A549 (cell line): ENCODE results near the gene OPCML. TPM values are rescaled to one million over a fixed set of nuclear protein-coding genes. Genes with fewer than 3 reads are reported as not detected.

Experiments used
- ATAC-seq, 2 experiments: fragments of 200-7000 bp in 1 of 2; fragments of >200 bp in 1 of 2; cut with Nextera tagmentation in 1 of 2; cut with Tn5 transposase in 1 of 2; 3 replicates each; pipeline versions ENCODE4 v1.8.0 to v1.9.1; 2018 to 2020; ENCODE audit warnings: mild to moderate bottlenecking in 1 of 2, moderate library complexity in 1 of 2
- CTCF ChIA-PET: fragments of 300-600 bp; sonication (Branson Sonifier 250); formaldehyde crosslinking; extraction: SDS; loops from one replicate; lab custom pipeline; 2021; ENCODE audit warnings: antibody characterized with exemption, inconsistent platforms; lab: Yijun Ruan, JAX
- POLR2A ChIA-PET: fragments of 350-600 bp; formaldehyde crosslinking; extraction: SDS; loops from one replicate; lab custom pipeline; 2021; ENCODE audit warnings: antibody characterized with exemption, inconsistent platforms; lab: Yijun Ruan, JAX
- DNase-seq, 2 experiments: peaks; one replicate each; pipeline versions ENCODE4 v3.0.0 to v3.0.0-alpha.2; 2011 to 2016; ENCODE audit warnings: low read depth in 1 of 2, low spot score in 1 of 2
- FAIRE-seq: peaks from 2 replicates; lab custom pipeline; 2011; peaks lifted over from hg19 to GRCh38; lab: Jason Lieb, UNC
- H3K27ac ChIP-seq, 2 experiments: fragments of >200 bp; sonication (Bioruptor Twin); formaldehyde crosslinking; 3 replicates each; pipeline ENCODE4 v1.5.1; 2016 to 2017
- H3K4me1 ChIP-seq: fragments of >200 bp; sonication (Bioruptor Twin); formaldehyde crosslinking; 3 replicates; pipeline ENCODE4 v1.6.1; 2016
- H3K4me2 ChIP-seq: fragments of >200 bp; sonication (Bioruptor Twin); formaldehyde crosslinking; 3 replicates; pipeline ENCODE4 v1.6.1; 2016
- H3K4me3 ChIP-seq: fragments of >200 bp; sonication (Bioruptor Twin); formaldehyde crosslinking; 3 replicates; pipeline ENCODE4 v1.5.1; 2016
- H3K9me3 ChIP-seq: fragments of >200 bp; sonication (Bioruptor Twin); formaldehyde crosslinking; 3 replicates; pipeline ENCODE4 v1.6.1; 2016
- CBX8 ChIP-seq: fragments of 200-600 bp; sonication (generic); IDR thresholded peaks from 2 replicates; pipeline ENCODE4 v1.6.1; 2016
- CEBPB ChIP-seq, 2 experiments: fragments of >200 bp in 1 of 2; sonication (Bioruptor Twin) in 1 of 2; formaldehyde crosslinking in 1 of 2; IDR thresholded peaks; 2 replicates each; pipeline ENCODE4 v1.6.1; 2012 to 2016
- EHMT2 ChIP-seq: fragments of 200-600 bp; sonication (generic); IDR thresholded peaks from 2 replicates; pipeline ENCODE4 v1.6.1; 2016; ENCODE audit warnings: antibody characterized with exemption, low read depth, mild to moderate bottlenecking, moderate library complexity
- EP300 ChIP-seq, 2 experiments: fragments of >200 bp; sonication (Bioruptor Twin); formaldehyde crosslinking; IDR thresholded peaks; 2 replicates in 1 of 2; 3 replicates in 1 of 2; pipeline ENCODE4 v1.6.1; 2016 to 2017
- ESRRA ChIP-seq: fragments of 150-350 bp; IDR thresholded peaks from 2 replicates; pipeline ENCODE4 v1.6.1; 2014; ENCODE audit warnings: mild to moderate bottlenecking, low read length, borderline replicate concordance
- HOXB13 ChIP-seq: fragments of 250-450 bp; sonication (Bioruptor Pico); IDR thresholded peaks from 2 replicates; pipeline ENCODE4 v1.5.0; 2020; ENCODE audit warnings: low read depth, mild to moderate bottlenecking, moderate library complexity
- KDM1A ChIP-seq: fragments of 200-600 bp; sonication (generic); IDR thresholded peaks from 2 replicates; pipeline ENCODE4 v1.6.1; 2016; ENCODE audit warnings: low read depth, mild to moderate bottlenecking
- MAZ ChIP-seq: fragments of 150-350 bp; IDR thresholded peaks from 2 replicates; pipeline ENCODE4 v1.6.1; 2014; ENCODE audit warnings: antibody characterized with exemption, low read depth, low read length, borderline replicate concordance
- MYC ChIP-seq: IDR thresholded peaks from 2 replicates; pipeline ENCODE4 v1.6.1; 2012; ENCODE audit warnings: mild to moderate bottlenecking, inconsistent platforms, low read length, improper control_type of control experiment, borderline replicate concordance
- NPAS2 ChIP-seq: fragments of 250-450 bp; sonication (Bioruptor Pico); IDR thresholded peaks from 2 replicates; pipeline ENCODE4 v1.8.0; 2022; ENCODE audit warnings: mild to moderate bottlenecking, moderate library complexity, borderline replicate concordance
- NR3C1 ChIP-seq: fragments of >200 bp; sonication (Bioruptor Twin); formaldehyde crosslinking; IDR thresholded peaks from 3 replicates; pipeline ENCODE4 v1.6.1; 2017
- POLR2AphosphoS2 ChIP-seq: conservative IDR thresholded peaks from 2 replicates; pipeline ENCODE4 v1.6.1; 2012; ENCODE audit warnings: low read length, improper control_type of control experiment, inconsistent platforms
- RFX5 ChIP-seq: fragments of 450-650 bp; IDR thresholded peaks from 2 replicates; pipeline ENCODE4 v1.7.1; 2014; ENCODE audit warnings: antibody characterized with exemption, mild to moderate bottlenecking, moderate library complexity
- ZFP36 ChIP-seq: fragments of 450-650 bp; IDR thresholded peaks from 2 replicates; pipeline ENCODE4 v1.6.1; 2014; ENCODE audit warnings: borderline replicate concordance; ENCODE audit not compliant: partially characterized antibody
- ZSCAN20 ChIP-seq: fragments of 250-450 bp; sonication (Bioruptor Pico); IDR thresholded peaks from 2 replicates; pipeline ENCODE4 v1.8.0; 2022; ENCODE audit warnings: mild to moderate bottlenecking, moderate library complexity
- WGBS: methylation state at CpG from one replicate; pipeline ENCODE4 v1.1.6; 2017; ENCODE audit errors: missing lambda C conversion rate; 5-methylcytosine and 5-hydroxymethylcytosine counted together
- polyA plus RNA-seq, 4 experiments: library from polyadenylated mRNA; depleted of rRNA in 3 of 4; stranded (reverse); fragments of >200 nt; fragmentation: RNase III in 1 of 4; extraction: RNeasy Plus Mini Kit Qiagen cat#74134 plus additional on column Dnase treatment in 1 of 4; gene quantifications; 2 replicates in 3 of 4; 3 replicates in 1 of 4; pipeline ENCODE4 v1.2.3, GENCODE V29; 2011 to 2017
- TF ChIP-seq, protein P1 (sequence below): fragments of 200-600 bp; sonication (generic); IDR thresholded peaks from 2 replicates; pipeline ENCODE4 v1.6.1; 2016; ENCODE audit warnings: antibody characterized with exemption, mild to moderate bottlenecking, moderate library complexity
- TF ChIP-seq, protein P2 (sequence below): fragments of >200 bp; sonication (Bioruptor Twin); formaldehyde crosslinking; IDR thresholded peaks from 3 replicates; pipeline ENCODE4 v1.6.1; 2016
- TF ChIP-seq, protein P3 (sequence below): IDR thresholded peaks from 2 replicates; pipeline ENCODE4 v1.6.1; 2012; ENCODE audit warnings: low read depth, borderline replicate concordance
- TF ChIP-seq, protein P4 (sequence below): fragments of >200 bp; sonication (Bioruptor Twin); formaldehyde crosslinking; IDR thresholded peaks from 3 replicates; pipeline ENCODE4 v1.5.1; 2016
- TF ChIP-seq, protein P5 (sequence below): IDR thresholded peaks from 2 replicates; pipeline ENCODE4 v1.6.1; 2012

OPCML gene
- polyA plus RNA-seq, 2 of the 4 experiments (the other 2 are of a cell fraction): not detected

DNA sequence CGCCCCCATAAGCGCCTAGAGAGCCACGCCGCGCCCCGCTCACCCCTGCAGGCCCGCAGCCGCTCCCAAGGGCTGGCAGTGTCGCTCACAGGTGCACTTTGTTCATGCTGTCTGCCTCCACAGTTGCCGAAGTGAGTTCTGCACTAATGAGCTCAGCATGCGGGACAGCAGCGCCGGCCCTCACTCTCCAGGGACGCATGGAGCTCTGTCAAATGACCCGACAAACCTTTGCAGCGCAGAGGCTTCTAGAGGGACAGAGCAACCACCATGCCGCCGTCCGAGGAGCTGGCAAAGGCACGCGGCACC lies 170.7 kb downstream of the OPCML start:
- POLR2A ChIA-PET: no interaction called here

More for the DNA sequence above, 170.7 kb downstream of the OPCML start:
- no peaks in the 10 kb centered on the region for H3K4me1 ChIP-seq
- H3K9me3 ChIP-seq: no peaks in the 10 kb centered on the region
- no peak overlapping the region for H3K4me3 ChIP-seq
- no peak overlapping the region for H3K4me2 ChIP-seq
- DNase-seq: no peak
- no CpG with 5 or more reads among the region's 21 CpGs for WGBS
- no peak for ATAC-seq
- no peak for TF ChIP-seq ZFP36
- TF ChIP-seq NR3C1: no peak
- TF ChIP-seq, protein P1, sequence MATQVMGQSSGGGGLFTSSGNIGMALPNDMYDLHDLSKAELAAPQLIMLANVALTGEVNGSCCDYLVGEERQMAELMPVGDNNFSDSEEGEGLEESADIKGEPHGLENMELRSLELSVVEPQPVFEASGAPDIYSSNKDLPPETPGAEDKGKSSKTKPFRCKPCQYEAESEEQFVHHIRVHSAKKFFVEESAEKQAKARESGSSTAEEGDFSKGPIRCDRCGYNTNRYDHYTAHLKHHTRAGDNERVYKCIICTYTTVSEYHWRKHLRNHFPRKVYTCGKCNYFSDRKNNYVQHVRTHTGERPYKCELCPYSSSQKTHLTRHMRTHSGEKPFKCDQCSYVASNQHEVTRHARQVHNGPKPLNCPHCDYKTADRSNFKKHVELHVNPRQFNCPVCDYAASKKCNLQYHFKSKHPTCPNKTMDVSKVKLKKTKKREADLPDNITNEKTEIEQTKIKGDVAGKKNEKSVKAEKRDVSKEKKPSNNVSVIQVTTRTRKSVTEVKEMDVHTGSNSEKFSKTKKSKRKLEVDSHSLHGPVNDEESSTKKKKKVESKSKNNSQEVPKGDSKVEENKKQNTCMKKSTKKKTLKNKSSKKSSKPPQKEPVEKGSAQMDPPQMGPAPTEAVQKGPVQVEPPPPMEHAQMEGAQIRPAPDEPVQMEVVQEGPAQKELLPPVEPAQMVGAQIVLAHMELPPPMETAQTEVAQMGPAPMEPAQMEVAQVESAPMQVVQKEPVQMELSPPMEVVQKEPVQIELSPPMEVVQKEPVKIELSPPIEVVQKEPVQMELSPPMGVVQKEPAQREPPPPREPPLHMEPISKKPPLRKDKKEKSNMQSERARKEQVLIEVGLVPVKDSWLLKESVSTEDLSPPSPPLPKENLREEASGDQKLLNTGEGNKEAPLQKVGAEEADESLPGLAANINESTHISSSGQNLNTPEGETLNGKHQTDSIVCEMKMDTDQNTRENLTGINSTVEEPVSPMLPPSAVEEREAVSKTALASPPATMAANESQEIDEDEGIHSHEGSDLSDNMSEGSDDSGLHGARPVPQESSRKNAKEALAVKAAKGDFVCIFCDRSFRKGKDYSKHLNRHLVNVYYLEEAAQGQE: no peak
- no peak for TF ChIP-seq RFX5
- no peak for TF ChIP-seq MYC
- no peak for TF ChIP-seq NPAS2 (CRISPR knock-in tag)
- TF ChIP-seq, protein P2, sequence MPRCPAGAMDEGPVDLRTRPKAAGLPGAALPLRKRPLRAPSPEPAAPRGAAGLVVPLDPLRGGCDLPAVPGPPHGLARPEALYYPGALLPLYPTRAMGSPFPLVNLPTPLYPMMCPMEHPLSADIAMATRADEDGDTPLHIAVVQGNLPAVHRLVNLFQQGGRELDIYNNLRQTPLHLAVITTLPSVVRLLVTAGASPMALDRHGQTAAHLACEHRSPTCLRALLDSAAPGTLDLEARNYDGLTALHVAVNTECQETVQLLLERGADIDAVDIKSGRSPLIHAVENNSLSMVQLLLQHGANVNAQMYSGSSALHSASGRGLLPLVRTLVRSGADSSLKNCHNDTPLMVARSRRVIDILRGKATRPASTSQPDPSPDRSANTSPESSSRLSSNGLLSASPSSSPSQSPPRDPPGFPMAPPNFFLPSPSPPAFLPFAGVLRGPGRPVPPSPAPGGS: no peak
- no peak for TF ChIP-seq EP300 (IDR thresholded peaks at IDR 0.05)
- no peak for TF ChIP-seq ESRRA
- no peak for TF ChIP-seq KDM1A
- TF ChIP-seq MAZ: no peak
- TF ChIP-seq CEBPB (IDR thresholded peaks at IDR 0.05): no peak
- TF ChIP-seq POLR2AphosphoS2: no peak
- TF ChIP-seq, protein P3, sequence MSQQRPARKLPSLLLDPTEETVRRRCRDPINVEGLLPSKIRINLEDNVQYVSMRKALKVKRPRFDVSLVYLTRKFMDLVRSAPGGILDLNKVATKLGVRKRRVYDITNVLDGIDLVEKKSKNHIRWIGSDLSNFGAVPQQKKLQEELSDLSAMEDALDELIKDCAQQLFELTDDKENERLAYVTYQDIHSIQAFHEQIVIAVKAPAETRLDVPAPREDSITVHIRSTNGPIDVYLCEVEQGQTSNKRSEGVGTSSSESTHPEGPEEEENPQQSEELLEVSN: no peak
- no peak for TF ChIP-seq HOXB13 (CRISPR knock-in tag)
- TF ChIP-seq, protein P4, sequence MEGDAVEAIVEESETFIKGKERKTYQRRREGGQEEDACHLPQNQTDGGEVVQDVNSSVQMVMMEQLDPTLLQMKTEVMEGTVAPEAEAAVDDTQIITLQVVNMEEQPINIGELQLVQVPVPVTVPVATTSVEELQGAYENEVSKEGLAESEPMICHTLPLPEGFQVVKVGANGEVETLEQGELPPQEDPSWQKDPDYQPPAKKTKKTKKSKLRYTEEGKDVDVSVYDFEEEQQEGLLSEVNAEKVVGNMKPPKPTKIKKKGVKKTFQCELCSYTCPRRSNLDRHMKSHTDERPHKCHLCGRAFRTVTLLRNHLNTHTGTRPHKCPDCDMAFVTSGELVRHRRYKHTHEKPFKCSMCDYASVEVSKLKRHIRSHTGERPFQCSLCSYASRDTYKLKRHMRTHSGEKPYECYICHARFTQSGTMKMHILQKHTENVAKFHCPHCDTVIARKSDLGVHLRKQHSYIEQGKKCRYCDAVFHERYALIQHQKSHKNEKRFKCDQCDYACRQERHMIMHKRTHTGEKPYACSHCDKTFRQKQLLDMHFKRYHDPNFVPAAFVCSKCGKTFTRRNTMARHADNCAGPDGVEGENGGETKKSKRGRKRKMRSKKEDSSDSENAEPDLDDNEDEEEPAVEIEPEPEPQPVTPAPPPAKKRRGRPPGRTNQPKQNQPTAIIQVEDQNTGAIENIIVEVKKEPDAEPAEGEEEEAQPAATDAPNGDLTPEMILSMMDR: no peak
- TF ChIP-seq, protein P5, sequence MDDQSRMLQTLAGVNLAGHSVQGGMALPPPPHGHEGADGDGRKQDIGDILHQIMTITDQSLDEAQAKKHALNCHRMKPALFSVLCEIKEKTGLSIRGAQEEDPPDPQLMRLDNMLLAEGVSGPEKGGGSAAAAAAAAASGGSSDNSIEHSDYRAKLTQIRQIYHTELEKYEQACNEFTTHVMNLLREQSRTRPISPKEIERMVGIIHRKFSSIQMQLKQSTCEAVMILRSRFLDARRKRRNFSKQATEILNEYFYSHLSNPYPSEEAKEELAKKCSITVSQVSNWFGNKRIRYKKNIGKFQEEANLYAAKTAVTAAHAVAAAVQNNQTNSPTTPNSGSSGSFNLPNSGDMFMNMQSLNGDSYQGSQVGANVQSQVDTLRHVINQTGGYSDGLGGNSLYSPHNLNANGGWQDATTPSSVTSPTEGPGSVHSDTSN: no peak
- TF ChIP-seq CBX8: no peak
- no peak for TF ChIP-seq ZSCAN20
- no peak for TF ChIP-seq EHMT2
- CTCF ChIA-PET: no interaction called here
- FAIRE-seq: no peak
- no peak overlapping the region for H3K27ac ChIP-seq
